GM18511 (cell line): Measurements from ENCODE around the gene CYP2J2.
A peak's percentile ranks its signal among the peaks of the same experiment; 100 is the strongest.
"Not testable (repeated sequence)": the region's sequence is repeated elsewhere in the genome, so short reads cannot be mapped to it uniquely, and the experiment has no call there.

Experiments used
- ATAC-seq: cut with Tn5 transposase; IDR thresholded peaks from one replicate; pipeline ENCODE4 v1.9.1; 2021; ENCODE audit warnings: mild to moderate bottlenecking, moderate library complexity; ENCODE audit not compliant: unreplicated experiment

CYP2J2 gene

DNA sequence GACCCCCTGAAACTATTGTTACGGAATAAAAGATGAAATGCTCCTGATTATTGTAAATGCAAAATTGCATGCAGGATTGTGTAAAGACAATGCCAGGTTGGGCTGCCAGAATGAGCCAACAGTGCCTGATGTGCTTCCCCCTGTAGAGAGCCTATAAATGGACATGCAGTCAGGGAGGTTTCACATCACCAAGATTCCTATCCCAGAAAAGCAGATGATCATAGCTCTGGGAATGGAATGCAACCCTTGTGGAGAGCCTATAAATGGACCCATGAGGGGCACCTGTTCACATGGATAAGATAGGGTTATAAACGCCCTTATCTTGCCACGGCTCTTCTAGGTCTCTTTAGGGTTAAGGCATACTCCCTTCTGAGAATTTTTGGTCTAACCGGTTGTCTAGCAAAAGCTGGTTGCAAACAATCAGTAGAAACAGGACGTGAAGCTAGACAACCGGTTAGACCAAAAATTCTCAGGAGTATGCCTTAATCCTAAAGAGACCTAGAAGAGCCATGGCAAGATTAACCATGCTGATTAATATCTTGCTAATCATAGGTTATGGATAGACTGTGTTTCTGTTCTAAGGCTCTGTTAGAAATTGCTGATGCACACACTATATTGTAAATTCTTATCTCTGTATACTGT lies 5.2 kb downstream of the CYP2J2 start:
- not testable (repeated sequence) for ATAC-seq

DNA sequence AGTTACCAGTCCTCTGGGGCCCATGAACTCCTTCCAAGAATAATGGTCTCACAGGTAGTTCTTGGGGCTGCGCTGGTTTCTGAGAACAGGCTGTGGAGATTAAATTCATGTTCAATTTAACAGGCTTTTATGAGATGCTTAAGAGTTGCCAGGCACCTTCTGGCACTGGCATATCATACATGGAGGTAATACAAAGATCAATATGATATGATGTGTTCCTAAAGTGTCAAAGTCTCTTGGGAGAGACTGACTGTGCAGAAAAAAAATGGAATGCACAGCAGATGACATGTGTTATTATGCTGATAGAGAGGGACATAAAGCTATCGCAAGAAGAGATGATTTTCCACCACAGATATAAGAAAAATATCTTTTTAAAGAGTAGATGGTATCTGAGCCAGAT lies 6.8 kb downstream of the CYP2J2 start:
- no peak for ATAC-seq

DNA sequence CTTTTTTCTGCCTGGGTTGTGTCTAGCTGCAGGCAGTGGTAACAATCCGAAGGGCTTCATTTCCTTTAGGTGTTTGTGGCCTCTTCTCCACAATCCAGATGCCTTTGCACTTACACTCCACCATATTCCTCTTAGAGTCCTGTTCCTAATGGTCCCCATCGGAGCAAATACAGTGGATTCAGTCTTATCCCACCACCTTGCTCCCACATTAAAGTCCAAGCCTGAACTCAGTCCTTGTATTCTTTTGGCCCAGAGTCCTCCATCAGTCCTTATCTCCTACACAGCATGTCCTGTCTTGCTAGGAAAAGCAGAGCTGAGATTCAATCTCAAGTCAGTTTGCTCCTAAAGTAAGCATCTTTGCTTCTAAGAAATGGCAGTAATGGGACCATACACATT lies 8.8 kb downstream of the CYP2J2 start:
- ATAC-seq = no peak

DNA sequence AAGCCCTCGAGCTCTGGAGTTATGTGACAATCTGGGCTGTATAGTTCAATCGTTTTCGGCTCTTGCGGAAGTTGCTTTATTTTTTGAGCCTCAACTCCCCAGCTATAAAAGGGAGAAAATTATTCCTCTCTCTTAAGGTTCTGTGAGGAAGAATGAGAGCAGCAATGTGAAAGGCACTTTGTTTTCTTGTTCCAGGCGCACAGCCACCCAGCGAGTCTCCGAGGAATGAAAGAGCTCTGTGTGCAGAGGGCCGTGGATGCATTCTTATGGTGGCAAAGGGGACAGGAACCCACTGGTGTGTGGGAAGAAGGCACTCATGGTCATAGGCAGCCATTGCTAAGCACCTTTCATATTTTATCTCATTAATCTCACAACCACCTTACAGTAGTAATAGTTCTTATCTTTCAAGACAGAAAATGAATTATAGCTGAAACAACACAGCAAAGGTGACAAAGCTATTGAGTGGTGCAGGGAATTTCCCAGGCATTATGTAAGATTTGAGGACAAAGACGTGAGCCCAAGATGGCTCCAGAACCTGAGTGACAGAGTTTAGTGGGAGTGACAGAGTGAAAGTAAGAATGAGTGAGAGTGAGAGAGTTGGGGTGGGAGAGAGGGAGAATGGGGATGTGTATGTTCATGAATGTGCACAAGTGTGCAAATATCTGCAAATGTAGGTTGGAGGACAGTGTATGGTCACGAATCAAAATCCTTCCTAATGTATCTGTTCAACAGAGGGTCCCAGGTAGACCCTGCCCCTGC lies 9.4 kb downstream of the CYP2J2 start:
- no peak for ATAC-seq

DNA sequence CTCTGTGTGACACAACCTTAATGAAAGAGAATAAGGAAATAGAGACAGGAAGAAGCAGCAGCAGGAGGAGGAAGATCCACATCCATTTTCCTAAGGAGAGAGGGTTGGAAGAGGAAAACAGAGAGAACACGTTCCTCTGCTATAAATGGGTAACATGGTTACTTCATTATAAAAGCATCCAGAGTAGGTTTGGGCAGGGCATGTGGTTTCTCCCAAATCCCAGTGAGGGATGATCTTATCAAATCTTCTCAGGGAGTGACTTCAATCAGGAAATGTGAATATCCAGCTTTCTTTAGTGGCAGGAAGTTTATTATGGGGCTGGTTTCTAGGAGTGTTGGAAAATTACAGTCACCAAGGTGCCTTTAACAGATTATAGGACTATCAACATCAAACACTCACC lies 11.1 kb downstream of the CYP2J2 start:
- ATAC-seq = no peak

DNA sequence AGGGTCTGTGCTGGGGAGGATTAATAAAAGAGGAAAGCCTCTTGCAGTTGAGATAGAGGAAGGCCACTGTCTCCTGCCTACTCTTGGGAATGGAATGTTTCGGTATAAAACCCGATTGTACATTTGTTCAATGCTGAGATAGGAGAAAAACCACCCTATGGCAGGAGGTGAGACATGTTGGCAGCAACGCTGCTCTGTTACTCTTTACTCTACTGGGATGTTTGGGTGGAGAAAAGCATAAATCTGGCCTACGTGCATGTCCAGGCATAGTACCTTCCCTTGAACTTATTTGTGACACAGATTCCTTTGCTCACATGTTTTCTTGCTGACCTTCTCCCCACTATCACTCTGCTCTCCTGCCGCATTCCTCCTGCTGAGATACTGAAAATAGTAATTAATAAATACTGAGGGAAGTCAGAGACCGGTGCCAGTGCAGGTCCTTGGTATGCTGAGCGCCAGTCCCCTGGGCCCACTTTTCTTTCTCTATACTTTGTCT lies 11.7 kb downstream of the CYP2J2 start:
- not testable (repeated sequence) for ATAC-seq

DNA sequence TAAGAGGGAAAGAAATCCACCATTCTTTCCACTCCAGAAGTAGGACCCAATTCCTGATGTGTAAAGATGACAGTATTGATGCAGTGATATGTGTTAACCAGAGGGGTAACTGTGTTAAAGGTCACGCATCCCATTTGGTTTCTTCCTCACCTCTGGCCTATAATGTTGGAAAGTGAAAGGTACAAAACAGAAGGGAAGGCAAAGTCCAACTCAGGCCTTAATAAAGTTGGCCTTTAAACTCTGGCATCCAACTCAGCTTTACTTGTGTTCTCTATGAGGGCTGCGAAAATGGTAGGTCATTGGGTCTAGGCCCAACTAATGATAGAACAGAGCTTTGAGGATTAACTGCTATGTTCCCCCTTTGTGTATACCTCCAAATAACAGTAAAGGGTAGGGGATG lies 17.9 kb downstream of the CYP2J2 start:
- ATAC-seq = no peak

DNA sequence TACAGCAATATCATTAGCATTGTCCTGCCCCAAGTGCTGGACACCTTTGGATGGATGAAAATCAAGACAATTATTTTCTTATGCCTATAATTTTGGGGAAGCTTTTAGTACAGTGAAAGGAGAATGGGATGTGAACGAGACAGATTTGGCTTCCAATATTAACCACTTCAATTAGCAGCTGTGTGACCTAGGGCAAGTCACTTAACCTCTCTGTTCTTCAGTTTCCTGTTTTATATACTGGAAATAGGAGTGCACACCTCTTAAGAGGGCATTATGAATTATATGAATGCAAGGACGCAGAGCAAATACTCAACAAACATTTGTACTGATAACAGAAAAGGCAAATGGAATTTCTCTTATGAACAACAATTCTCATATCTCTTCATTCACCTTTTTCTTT lies 18.5 kb downstream of the CYP2J2 start:
- no peak for ATAC-seq

DNA sequence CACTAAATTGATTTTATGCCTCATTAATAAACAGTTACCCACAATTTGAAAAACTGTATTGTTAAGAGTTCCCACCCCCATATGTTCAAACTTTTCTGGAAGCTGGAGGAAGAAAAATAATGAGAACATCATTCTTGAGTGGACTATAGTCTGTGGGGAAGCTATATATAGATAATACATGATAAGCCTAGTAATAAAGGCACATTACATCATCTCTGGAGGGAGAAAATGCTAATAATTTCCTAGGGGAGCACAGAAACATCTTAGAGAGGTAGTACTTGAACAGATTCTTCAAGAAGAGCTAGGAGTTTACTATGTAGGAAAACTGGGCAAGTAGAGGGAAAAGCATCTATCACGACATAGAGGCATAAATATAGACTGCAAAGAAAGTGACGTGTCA lies 19.6 kb downstream of the CYP2J2 start:
- no peak for ATAC-seq

DNA sequence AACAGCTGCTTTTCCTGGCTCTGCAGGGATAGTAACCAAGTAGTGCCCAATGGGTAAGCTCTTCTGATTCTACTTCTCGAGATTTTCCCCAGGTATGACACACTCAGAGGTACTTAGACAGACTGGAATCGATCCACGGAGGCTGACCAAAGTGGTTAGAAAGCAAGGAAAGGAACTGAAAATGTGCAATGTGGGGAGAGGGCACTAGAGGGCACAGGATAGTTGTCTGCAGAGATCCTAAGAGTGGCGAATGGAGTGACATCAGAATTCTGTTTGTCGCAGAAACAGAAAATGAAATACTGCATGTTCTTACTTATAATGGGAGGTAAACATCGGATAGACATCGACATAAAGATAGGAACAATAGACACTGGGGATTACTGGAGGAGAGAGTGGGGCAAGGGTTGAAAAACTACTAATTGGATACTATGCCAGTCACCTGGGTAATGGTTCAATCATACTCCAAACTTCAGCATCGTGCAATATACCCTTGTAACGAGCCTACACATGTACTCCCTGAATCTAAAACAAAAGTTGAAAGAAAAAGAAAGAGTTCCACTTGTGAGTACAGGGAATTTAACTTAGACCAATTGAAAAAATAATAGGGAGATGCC lies 23.3 kb downstream of the CYP2J2 start:
- ATAC-seq = peak; percentile 89

DNA sequence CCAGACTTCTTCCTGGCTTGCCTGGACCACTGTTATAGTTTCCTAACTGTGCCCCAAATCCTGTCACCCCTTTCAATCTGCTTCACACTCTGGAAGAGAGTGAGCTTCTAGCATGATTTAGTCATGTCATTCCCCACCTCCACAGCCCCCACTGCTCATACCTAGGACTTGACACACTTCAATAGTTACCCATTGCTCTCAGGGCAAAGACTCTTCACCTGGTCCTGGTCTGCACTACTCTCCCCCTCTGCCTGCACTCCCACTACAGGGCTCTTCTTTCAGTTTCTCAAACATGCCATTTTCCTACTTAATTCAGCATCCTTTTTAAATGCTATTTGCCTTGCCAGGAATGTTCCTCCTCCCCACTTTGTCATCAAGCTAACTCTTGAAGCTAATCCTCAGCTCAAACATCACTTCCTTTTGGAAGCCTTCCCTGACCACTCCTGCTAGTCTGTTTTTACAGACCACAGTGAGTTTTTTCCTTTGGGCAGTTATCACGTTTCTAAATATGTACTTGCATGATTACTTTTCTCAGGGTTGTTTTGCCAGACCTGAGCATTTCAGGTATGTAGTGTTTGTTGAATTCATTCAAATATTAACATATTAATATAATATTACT lies 24.7 kb downstream of the CYP2J2 start:
- no peak for ATAC-seq

DNA sequence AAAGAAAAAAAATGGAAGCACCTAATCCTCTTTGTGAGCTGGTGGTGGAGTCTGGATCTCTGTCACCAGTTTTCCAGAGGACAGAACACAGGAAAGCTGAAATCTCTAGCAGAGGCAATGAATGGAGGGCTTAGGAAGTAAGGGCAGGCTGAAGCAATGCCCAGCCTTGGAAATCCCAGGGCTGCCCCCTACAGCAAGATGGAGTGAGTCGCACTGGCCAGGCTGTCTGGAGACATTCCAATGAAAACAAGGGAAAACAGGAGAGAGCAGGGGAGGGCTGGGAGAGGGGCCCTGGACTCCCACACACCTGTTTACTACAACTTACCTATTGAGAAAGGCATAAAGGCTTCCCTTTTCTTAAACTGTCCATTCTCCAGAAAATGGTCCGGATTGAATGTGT lies 25.9 kb downstream of the CYP2J2 start:
- ATAC-seq = no peak

DNA sequence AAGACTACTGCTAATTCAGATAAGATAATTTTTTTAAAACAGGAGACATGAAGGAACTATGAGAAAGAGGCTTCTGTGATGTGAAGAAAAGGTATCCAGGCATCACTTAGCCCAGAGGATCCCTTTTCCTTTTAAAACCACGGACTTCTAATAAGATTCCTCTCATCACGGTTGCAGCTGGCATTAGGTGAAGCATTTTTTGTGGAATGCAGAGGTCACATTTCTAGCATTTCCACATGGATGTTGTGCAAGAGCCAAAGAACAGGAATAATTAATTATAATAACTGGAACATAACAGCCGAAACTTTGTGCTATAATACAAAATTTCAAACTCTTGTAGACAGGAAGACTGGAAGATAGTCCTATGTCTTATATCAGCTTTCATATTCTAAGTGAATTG lies 27.6 kb downstream of the CYP2J2 start:
- no peak for ATAC-seq

DNA sequence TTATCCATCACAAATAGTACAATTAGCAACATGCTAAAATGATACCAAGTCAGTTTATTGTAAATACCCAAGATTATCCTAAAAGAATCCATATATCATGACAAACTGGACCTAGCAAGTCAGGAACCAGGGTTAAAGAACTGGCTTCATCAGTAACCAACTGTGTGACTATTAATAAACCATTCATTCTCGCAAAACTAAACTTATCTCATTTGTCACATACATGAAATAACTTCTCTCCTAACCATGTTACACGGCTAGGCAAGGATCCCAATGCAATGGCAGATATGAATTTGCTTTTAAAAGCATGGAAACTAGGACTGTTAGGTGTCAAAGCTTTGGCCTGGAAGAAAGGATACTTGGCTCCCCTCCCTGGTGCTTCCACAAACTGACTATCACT lies 29.4 kb downstream of the CYP2J2 start:
- no peak for ATAC-seq

DNA sequence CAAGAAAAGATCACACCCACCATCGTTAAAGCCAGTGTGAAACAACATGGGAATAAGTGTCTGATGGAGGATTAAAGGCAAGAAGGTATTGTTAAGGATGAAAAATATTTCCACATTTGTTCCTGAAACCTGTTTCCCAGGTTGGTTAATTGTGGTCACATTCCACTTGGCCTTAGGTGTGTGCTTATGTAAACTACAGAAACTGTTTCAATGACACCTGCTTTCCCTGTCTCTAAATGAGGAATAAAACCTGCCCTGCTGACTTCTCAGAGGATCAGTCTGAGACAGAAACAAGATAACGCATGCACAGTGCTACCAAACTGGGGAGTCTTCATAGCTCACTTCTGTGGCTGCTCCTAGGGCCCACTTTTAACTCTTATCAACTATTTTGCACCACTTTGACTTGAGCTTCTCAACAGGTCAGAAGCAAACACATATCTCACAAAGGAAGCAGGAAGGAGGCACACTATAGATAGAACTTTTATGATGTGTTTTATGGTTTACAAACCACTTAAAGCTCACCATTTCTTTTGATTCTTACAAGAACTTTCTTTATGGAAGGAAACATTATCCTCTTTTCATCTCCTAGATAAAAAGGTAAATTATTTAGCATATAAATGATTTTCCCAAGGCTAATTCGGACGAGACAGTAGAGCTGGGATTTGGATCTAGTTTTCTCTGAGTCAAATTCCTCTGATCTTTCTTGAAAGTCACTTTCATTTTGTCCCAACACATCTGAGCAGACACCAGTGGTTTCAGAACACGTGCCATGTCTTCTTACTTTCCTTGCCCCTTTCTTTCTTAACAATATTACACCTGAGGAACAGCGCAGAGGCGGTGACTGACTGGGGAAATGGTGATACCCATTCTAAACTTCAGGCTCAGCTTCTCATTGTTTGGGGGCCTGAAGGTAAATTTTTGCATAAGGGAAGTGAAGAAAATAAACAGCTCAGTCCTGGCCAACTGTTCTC lies 33.4 kb downstream of the CYP2J2 start:
- ATAC-seq = no peak

DNA sequence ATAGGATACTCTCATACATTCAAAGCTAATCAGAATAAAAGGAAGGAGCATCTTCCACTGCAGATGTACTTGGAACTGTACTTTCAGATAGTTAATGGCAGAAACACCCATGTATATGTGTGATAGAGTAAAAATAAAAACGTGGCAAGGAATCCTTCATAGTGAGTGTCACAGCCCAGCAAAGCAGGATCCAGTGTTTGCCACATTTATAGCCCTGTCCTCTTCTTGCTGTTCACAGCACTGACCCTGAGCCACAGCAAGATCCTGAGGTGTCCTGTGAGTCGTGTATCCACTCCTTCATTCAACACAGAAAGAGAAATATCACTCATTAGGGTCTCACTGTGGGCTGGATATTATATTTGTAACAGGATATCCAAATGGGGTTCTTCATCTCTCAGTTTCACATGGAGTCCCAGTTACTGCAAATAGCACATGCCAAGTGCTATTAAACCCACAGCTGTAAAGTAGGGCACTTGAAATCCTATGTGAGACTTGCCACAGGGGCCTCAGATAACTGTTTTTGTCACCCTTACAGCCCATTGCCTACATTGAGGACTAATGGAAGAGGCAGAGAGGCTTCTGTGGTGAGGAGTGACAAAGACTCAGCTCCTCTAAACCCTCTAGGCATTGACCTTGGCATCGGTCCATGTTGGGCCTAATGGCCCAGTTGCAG lies 41.3 kb downstream of the CYP2J2 start:
- ATAC-seq = no peak

DNA sequence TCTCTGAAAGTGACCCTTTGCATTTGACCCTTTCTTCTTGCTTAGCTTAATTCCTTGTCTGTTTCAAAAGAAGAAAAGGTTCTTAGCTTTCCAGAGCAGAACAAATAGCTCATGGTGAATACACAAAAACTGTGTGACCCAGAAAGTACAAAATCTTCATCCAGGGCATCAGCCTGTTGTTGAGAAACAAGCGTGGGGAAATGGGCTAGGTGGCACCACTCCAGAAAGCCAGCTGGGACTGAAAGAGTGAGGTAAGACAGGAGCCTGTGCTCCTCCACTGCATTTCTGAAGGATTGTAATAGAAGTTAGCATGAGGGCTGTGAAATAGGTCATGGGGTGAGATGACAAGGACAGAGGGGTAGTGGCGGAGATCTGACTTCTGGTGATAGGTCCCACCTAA lies 45.8 kb downstream of the CYP2J2 start:
- no peak for ATAC-seq

DNA sequence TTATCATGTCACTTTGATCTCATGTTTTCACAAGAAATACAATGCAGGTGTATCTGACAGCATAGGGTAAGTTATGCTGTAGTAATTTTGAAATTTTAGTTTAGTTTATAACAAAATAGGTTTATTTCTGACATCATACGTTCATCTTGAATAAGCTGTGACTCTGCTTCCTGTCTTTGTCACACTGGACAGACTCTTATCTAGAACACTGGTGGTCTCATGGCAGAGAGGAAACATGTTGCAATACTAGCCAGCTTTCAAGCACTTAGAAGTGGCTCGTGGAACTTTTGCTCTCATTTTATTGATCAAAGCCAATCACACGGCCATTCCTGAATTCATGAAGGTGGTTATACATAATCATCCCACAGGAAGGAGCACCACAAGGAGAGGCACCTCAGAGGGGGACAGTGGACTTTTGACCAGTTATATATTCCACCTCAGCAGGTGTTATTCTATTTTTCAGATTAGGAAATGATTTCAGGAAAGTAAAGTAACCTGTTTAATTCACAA lies 46.5 kb downstream of the CYP2J2 start:
- no peak for ATAC-seq

DNA sequence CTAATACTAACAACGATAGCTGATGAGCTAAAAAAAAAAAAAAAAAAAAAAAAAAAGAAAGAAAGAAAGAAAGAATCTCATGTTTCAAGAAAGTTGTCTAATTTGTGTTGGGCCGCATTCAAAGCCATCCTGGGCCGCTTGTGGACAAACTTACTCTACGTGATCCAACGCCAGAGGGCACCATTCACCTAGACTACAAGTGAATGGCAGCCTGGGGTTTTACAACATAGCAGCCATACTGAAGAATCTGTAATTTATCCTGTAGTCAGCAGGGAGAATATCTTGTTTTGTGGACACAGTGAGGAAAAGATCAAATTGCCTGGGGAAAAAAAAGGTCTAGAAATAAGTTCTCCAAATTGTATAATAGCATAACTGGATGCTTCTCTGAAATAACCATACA lies 47.0 kb downstream of the CYP2J2 start:
- ATAC-seq = peak; percentile 54

DNA sequence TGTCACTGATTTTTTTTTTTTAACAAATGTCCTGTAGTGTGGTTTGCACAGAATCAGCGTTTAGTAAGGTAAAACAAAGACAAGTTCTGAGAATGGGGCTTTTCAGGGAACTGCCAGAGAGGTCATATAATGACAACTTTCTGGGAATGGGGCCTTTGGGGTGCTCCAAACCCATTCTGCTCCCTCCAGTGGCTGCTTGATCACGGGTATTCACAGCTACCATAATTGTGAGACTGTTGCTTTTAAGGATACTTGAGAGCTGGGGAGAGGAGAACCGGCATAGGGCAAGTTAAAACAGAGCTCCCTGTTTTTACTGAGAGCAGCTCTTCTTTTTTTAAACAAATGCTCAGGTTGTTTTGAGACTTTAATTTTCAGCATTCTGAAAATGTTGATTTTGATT lies 48.2 kb downstream of the CYP2J2 start:
- no peak for ATAC-seq
